Posterior vena cava (tissue), 2 donors: ENCODE results near the gene SFTPB. TPM values are rescaled to one million over a fixed set of nuclear protein-coding genes. Genes with fewer than 3 reads are reported as not detected.
"Not testable (repeated sequence)": the region's sequence is repeated elsewhere in the genome, so short reads cannot be mapped to it uniquely, and the experiment has no call there.

Source experiments
- DNase-seq: peaks from one replicate; pipeline ENCODE4 v3.0.0-alpha.2; 2020; ENCODE audit warnings: low spot score
- intact Hi-C, 2 donors: fragments of 100-400 bp; cut with DNase I; formaldehyde crosslinking; loops; one replicate each; pipeline versions ENCODE4 v1.14.1 to v1.14.2; 2022 to 2023
- total RNA-seq, 2 donors: library from RNA; stranded (reverse); fragmentation: NEBNext Ultra II Directional; extraction: Animal tissue kit (Norgen Biotek cat#: 25700); gene quantifications; one replicate each; pipeline ENCODE4 v1.2.1, GENCODE V29; 2021
- donor health status: DM: yes; HTN: yes; CAD: no.
- donor health status: DM: yes; HTN: yes; CAD: no.

Gene SFTPB
- total RNA-seq, 2 donors from 2014 or later = 1.7 TPM; not detected in 1

DNA sequence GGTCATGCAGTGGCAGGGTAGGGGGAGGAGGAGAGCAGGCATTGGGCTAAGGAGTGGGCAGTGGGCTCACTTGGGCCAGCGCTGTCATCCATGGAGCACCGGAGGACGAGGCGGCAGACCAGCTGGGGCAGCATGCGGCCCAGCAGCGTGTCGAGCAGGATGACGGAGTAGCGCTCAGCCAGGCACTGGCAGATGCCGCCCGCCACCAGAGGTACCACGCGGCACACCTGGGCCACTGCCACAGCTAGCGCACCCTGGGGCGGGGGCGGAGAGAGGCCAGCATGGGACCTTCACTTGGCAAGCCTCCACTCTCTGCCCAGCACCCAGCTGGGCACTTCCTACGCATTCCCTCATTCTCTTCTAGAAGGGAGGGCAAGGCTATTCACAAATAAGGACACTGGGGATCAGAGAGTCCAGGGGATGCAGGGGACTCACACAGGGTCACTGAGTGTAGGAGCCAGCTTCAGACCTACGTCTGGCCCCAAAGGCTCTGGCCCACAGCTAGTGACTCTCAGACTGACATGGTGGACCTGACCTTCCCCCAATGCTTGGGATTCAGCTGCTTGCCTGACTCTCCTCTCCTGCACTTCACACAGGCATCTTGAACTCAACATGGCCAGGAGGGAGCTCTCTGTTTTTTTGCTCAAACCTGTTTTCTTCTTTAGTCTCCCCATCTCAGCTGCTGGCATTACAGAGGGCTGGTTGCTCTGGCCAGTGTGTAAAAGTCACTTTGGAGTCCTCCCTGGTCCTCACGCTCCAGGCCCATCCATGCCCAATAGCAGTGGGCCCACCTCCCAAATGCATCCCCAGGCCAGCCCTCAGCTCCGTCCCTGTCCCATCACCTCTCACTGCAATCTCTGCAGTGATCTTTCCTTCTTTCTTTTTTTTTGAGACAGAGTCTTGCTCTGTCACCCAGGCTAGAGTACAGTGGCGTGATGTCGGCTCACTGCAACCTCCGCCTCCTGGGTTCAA, 4.1 kb downstream of the SFTPB start:
- no peak for DNase-seq
- intact Hi-C loops = no loop called here

DNA sequence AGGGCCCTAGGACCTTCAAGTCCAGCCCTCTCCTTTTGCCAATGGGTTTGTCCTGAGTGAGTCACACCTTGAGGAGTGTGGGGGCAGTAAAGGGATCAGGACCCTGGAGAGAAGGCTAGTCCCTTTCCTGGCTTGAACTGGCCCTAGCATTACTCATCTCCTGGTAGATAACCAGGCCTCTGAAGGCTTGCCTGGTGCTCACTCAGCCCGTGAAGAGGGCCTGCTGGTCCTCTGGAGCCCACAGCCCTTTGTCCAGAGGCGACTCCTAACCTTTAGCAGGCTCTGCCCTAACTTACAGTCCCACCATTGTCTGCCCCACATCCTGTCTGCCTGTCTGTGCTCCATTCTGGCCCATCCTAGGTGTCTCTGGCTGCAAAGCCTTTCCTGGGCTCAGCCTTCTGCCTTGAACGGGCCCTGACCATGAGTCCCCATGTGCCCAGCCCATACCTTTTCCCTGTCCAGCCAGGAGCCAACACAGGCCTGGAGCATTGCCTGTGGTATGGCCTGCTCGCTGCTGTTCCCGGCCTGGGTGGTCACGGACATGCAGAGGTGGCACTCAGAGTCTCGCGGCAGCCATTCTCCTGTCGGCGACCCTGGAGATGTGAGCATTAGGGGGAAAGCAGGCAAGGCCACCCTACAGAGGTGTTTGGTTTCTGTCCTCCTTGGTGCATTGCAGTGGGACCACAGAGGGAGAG, 5.0 kb downstream of the SFTPB start:
- no peak for DNase-seq
- intact Hi-C loops = no loop called here

DNA sequence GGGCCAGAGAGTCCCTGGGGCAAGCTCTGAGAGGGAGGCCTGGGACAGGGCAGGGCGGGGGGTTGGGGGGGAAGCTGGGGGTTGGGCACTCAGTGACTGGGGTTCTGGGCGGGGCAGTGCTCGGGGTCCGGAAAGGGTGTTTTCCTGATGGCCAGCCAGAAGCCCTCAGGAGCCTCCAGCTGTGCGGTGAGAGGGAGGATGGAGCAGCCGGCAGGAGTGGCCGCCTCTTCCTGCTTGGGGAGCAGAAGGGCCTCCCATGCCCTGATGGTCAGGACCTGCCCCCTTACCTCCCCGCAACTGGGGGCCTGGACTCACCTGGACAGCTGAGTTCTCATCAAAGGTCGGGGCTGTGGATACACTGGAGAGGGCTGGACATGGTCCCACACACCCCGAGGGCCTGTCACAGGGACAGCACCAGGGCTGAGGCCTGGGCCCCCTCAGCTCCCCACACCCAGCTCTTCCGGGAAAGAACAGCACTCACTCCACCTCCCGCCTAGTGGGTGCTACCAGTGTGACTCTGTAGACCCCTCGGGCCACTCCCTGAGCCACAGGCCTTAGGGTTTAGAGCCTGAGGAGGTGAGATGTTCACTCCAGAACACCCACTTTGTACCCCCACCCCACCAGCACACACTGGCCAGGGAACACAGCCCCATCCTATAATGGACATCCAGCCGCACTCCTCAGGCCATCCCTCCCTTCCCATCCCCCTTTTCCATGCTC, 6.7 kb downstream of the SFTPB start:
- no peak for DNase-seq
- intact Hi-C loops = no loop called here

DNA sequence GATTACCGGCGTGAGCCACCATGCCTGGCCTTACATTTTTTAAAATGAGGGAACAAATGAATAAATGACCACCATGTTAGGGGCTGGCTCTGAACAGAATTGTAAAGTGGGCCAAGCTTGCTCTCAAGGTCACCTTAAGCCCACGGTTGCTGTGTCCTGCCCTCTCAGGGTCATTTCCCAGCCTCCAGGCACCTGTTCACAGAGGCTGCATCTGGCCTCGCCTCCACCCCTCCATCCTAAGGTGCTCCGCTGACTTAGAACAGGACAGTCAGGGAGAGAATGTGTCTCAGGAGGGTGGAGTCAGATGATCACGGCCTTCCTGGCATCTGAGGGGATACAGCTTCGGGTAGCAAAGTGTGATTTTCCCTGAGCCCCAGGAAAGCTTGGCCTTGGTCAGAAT, 7.3 kb downstream of the SFTPB start:
- DNase-seq = no peak
- intact Hi-C loops = no loop called here

DNA sequence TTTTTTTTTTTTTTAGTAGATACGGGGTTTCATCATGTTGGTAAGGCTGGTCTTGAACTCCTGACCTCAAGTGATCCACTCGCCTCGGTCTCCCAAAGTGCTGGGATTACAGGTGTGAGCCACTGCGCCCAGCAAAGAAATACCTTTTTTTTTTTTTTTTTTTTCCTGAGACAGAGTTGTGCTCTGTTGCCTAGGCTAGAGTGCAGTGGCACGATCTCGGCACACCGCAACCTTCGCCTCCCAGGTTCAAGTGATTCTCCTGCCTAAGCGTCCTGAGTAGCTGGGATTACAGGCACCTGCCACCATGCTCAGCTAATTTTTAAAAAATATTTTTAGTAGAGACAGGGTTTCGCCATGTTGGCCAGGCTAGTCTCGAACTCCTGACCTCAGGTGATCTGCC, 7.7 kb downstream of the SFTPB start:
- intact Hi-C loops, DNase-seq: not testable (repeated sequence)

DNA sequence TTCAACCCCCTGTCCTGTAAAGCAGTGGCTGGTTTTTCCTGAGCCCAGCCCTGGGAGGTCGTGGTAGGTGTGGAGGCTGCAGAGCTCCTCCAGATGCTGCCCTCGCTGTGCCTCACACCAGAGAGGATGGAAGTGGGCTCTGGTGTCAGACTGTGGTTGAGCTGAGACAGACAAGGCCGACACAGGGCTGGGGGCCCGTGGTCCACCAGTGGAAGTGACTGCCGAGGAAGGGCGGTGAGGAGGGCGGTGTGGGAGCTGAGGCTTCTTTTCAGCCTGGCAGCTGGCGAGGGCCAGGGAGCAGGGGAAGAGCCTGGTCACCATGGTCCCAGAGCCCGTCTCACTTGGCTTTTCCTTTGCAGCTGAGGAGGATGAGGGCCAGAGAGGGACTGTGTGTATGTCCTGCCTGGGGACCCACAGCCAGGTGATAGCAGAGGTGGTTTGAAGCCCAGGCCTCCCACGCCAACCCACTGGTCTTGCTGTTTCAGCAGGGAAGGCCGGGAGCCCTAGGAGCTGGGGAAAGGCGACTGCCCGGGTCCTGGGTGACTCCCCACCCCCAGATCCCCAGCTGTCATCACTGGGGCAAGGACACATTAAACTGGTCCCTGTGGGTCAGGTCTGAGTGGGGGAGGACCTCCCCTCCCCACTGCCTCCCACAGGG, 8.5 kb downstream of the SFTPB start:
- intact Hi-C loops = no loop called here
- no peak for DNase-seq

DNA sequence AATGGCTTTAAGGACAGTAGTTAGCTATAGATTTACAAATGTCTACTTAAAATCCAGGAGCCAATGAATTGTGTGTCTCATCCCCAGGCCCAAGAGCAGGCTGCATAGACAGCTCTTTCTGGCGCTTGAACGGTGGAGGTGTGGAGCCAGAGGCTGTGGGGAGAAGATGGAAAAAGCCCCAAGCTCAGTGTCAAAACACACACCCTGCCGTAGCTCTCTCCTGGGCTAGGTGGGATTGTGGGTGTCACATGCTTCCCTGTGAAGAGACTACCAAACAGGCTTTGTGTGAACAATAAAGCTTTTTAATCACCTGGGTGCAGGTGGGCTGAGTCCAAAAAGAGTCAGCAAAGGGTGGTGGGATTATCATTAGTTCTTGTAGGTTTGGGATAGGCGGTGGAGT, 10.6 kb downstream of the SFTPB start:
- intact Hi-C loops, DNase-seq: not testable (repeated sequence)

DNA sequence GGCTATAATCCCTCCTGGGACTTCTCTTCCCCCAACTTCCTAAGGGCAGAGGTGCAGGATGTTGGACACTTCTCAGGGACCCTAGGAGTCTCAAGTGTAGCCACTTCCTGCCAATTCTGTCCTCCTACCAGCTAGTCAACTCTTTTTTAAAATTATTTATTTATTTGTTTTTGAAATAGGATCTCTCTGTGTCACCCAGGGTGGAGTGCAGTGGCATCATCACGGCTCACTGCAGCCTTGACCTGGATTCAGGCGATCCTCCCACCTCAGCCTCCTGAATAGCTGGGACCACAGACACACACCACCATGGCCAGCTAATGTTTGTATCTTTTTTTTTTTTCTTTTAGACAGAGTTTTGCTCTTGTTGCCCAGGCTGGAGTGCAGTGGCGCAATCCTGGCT, 11.5 kb downstream of the SFTPB start:
- no peak for DNase-seq
- intact Hi-C loops = no loop called here

DNA sequence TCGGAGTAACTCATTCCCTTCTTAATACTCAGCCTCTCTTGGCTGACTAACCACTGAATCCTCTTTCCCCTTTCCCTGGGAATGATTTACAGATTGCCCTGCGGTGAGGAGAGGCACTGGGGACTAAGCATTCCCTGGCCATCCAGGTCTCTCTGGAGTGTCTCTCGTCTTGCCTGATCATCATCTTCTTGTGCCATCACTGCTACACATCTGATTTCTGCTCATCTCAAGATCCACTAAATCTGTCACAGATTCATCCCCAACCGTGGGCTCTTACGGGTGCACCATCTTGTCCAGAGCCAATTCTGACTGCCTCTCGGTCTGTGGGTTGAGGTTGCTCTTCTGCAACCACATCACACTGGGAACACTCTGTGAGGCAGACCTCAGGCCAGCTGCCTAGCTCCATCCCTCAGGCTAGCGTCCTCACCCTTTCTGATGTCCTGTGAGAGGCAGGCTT, 12.0 kb downstream of the SFTPB start:
- DNase-seq = no peak
- intact Hi-C loops = no loop called here

DNA sequence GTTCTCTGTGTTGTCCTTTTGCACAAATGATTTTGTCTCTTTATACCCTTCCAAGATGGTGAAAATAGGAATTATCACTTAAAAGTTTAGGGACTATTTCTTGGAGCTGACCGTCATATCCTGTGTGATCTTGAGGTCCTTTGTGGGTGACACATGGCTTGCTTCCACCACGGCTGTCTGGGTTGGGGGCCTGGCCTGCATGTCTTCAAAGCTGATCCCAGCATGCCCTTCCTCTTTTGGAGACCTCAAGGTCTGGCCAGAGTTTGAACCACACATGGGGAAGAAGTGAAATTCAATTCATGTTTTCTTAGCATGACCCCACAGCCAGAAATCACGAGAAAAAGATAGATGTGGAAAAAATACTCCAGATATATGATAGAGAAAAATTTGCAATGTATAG, 14.0 kb downstream of the SFTPB start:
- DNase-seq = no peak
- intact Hi-C loops = no loop called here

DNA sequence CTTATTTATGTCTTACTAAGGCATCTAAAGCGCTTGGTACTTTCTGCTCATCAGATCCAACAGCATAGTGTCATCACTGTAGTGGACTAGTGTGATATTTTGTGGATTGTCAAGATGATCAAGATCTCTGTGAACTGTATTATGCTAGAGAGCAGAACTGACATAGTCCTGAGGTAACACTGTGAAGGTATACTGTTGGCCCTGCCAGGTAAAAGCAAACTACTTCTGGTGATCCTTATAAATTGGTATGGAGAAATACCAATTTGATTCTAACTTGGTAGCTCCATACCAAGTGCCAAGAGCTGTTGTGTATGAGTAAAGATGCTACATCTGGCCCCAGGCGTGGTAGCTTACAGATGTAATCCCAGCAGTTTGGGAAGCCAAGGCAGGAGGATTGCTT, 15.9 kb downstream of the SFTPB start:
- DNase-seq = no peak

DNA sequence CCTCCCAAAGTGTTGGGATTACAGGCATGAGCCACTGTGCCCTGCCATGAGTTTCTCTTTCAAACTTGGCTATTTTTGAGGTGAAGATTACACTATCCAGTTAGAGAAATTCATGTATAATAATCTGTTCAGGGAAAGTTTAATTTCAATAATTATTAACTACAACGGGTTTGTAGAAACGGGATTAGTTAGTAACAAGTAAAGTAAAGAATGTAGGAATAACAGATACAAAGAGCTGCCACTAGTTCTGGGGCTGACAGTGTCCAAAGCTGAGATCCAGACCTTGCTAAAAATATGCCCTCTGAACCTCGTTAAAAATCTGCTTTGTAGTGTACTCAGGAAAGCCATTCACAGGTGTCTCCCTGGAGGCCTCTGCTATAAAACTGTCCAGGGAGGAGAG, 16.9 kb downstream of the SFTPB start:
- intact Hi-C loops = no loop called here
- DNase-seq = no peak

More for the DNA sequence above, 15.9 kb downstream of the SFTPB start:
- intact Hi-C loops = no loop called here

DNA sequence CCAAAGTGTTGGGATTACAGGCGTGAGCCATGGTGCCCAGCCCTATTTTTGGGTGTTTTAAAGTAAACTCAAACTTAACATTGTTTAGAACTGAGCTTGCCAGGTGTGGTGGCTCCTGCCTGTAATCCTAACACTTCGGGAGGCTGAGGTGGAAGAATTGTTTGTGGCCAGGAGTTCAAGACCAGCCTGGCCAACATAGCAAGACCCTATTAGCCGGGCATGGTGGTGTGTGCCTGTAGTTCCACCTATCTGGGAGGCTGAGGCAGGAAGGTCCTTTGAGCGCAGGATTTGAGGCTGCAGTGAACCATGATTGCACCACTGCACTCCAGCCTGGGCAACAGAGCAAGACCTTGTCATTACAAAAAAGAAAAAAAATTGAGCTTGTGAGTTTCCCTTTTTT, 17.5 kb downstream of the SFTPB start:
- peak; percentile 48 for DNase-seq
- intact Hi-C loops = no loop called here

DNA sequence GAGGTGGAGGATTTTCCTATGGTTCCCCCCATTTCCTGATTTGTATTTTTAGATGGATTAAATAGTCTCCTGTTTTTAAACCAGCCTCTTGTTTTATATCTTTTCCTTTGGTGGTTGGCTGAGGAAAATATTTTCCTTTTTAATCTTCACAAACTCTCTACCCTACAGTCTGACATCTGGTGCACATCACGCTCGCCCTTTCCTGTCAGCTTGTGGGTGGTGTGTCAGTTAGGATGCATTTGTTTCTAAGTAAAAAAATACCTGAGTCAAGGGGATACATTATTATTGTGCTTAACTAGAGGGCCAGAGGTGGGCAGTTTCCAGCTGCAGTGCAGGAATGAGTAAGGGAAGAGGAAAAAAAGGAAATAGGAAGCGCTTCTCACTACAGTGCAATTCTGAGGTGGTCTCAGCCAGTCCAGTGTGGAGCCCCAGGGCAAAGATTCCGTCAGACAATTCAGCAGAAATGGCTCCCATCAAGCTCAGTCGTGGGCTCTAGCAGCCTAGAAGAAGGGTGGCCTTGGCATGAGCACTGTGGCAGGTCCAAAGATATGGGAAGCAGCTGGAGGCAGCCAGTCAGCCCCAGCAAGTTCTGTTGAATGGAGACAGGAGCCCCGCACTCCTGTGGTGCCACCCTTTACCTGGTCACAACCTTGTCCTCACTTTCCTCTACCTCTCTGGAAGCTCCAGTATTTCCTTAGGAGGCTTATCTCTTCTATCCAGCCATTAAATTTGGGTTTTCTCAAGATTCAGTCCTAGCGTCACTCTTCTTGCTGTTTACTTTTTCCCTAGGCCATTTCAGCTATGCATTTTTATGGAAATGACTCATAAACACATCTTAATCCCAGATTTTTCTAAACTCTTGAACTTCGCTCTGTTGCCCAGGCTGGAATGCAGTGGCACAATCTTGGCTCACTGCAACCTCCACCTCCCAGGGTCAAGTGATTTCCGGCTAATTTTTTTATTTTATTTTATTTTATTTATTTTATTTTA, 18.5 kb downstream of the SFTPB start:
- DNase-seq = no peak
- intact Hi-C loops = no loop called here

DNA sequence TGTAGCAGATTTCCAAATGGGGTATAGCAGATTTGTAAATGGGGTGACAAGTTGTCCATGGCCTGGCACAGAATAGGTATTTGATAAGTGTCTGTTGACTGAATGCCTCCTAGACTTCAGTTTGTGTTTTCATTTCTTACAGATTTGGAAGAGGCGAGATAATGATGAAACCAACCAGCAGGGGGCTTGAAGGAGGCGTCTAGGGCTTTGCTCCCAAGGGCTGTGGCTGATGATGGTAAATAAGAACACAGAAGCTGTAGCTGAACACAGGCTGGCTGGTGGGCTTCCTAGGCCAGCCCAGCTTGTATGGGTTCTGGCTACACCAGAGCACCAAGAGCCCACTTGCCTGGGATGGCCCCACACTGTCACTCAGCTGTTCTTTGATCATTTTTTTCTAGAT, 19.4 kb downstream of the SFTPB start:
- intact Hi-C loops = no loop called here
- DNase-seq = no peak

DNA sequence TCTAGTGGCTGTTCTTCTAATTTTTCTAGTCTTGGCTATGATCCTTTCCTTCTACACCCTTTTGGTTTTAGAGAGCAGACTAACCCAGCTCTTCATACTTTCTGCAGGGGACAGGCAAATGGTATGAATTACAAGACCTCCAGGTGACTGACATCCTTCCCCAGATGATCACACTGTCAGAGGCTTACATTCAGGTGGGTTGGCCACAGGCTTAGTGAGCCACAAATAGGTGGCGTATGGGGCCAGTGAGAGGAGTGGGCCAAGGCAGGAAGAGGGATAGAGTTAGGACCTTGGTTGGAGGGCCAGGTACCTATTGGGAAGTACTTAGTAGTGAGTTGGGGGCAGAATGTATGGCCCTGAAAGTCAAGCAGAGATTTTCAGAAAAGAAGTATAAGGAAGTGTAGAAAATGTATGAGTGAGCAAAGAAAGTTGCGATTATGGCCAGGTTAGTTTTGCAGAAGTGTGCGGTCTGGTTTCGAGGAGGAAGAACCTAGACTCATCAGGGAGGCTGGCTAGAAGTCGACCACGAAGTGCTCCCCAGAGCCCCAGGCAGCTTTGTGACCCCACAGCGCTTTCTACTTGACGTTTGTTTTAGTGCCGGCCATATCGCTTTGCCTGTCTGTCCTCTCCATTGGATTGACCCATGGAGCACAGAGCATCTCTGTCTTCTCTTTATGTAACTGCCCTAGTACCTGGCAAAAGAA, 20.0 kb downstream of the SFTPB start:
- intact Hi-C loops = no loop called here
- DNase-seq = no peak

DNA sequence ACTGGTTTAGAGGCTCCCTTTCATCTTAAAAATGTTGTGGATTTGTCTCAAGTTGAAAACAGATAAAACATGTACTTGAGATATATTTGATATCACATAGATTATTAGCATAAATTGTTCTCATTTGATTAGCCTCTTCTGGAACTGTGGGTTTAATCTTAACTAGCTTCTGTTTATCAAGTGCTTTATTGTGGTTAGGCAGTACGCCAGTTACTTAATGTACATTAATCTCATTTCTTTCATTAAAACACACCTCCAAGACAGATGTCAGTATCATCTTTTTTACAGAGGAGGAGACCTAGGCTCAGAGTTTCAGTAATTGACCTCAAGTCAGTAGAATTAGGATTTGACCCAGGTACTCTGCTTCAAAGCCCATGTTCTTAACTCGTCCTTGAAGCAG, 21.8 kb downstream of the SFTPB start:
- DNase-seq = no peak
- intact Hi-C loops = no loop called here

DNA sequence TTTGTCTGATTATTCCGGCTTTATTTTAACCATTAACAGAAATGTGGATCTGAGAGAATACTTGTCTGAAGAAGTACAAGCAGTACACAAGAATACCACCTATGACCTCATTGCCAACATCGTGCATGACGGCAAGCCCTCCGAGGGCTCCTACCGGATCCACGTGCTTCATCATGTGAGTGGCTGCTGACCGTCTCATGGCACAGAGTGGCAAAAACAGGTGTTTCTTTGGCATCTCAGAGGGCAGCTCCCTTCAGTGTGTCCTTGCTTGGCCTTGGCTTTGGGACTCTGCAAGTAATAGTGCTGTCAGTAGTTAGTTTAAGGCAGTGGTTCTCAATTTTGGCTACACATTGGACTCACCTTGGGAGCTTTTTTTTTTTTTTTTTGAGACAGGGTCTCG, 23.1 kb downstream of the SFTPB start:
- DNase-seq = no peak
- intact Hi-C loops = no loop called here
